ENCODE results near the gene DLGAP4.

- TF ChIP-seq CBX3 (IDR thresholded peaks at IDR 0.05; ENCODE audit: low read depth) (no peak), YY1 (IDR thresholded peaks at IDR 0.05; ENCODE audit: extremely low read depth, insufficient replicate concordance, low read depth, low read length) (no peak), EZH2 (IDR thresholded peaks at IDR 0.05) (no peak), EZH2phosphoT487 (IDR thresholded peaks at IDR 0.05; ENCODE audit: borderline replicate concordance) (no peak), TCF7L2 (IDR thresholded peaks at IDR 0.05; ENCODE audit: borderline replicate concordance, extremely low read depth, insufficient read depth, insufficient read length) (no peak), SIN3A (IDR thresholded peaks at IDR 0.05; ENCODE audit: low read depth) (no peak), CTCF (IDR thresholded peaks at IDR 0.05 in 2 of 3, conservative IDR thresholded peaks at IDR 0.05 in 1 of 3; ENCODE audit: borderline replicate concordance in 1 of 3, insufficient read depth in 1 of 3, low read depth in 2 of 3, low read length in 2 of 3) (no peak), FOSL1 (IDR thresholded peaks at IDR 0.05; ENCODE audit: low read depth) (no peak), SP1 (IDR thresholded peaks at IDR 0.05; ENCODE audit: low read depth) (no peak), EGR1 (IDR thresholded peaks at IDR 0.05; ENCODE audit: low read depth) (no peak)
Measured at GRCh38 chr20:36407199-36407733, 101.1 kb downstream of the DLGAP4 start.
